ENCODE measurements around the gene GLIPR2. TPM values are rescaled to one million over a fixed set of nuclear protein-coding genes. Genes with fewer than 3 reads are reported as not detected.

Gene GLIPR2
- total RNA-seq, 1 donor from 2014 or later = 54.4 TPM

GRCh38 chr9:36141761-36142160, 5.2 kb downstream of the GLIPR2 start:
- H3K27ac ChIP-seq = peak overlapping the region; percentile 81 to 86
- no peaks in the 10 kb centered on the region for H3K27me3 ChIP-seq
- no peak for TF ChIP-seq CTCF (IDR thresholded peaks at IDR 0.05)
- no peaks in the 10 kb centered on the region for H3K9me3 ChIP-seq
- H3K36me3 ChIP-seq = no peaks in the 10 kb centered on the region
- DNase-seq (ENCODE audit: low spot score in 2 of 2) = no peak
- peaks cover 12 to 33% of the 10 kb centered on the region in 2 donors for H3K4me1 ChIP-seq
- no peak overlapping the region for H3K4me3 ChIP-seq
- intact Hi-C loops (cut with DNase I) = loop anchor here (1.0 to 5.0 kb wide), 2 partner anchors 25 to 116 kb away; partner anchors contain the start of gene GNE

GRCh38 chr9:36142510-36143244, 6.1 kb downstream of the GLIPR2 start:
- Histone ChIP-seq H3K4me1 (peaks cover 12 to 30% of the 10 kb centered on the region in 2 donors), H3K27ac (peak overlapping the region; percentile 81 to 86), H3K4me3 (peak overlapping the region; percentile 34 to 56), H3K27me3 (no peaks in the 10 kb centered on the region), H3K36me3 (no peaks in the 10 kb centered on the region), H3K9me3 (no peaks in the 10 kb centered on the region)
- DNase-seq (ENCODE audit: low spot score in 2 of 2) = no peak
- no peak for TF ChIP-seq CTCF (IDR thresholded peaks at IDR 0.05)
- intact Hi-C loops (cut with DNase I) = loop anchor here (5.0 kb wide), 1 partner anchor 115 kb away; the partner anchor contains the start of gene GNE

- Histone ChIP-seq H3K36me3 (no peaks in the 10 kb centered on the region), H3K9me3 (no peaks in the 10 kb centered on the region), H3K27me3 (no peaks in the 10 kb centered on the region), H3K4me3 (peak overlapping the region; percentile 34 to 56), H3K4me1 (peaks cover 17 to 34% of the 10 kb centered on the region in 2 donors), H3K27ac (peak overlapping the region; percentile 81 to 86)
- no peak for DNase-seq (ENCODE audit: low spot score in 2 of 2)
- TF ChIP-seq CTCF (IDR thresholded peaks at IDR 0.05) = no peak
- intact Hi-C loops (cut with DNase I) = loop anchor here (5.0 kb wide), 1 partner anchor 114 kb away; the partner anchor contains the start of gene GNE
Observed at GRCh38 chr9:36143245-36143641, 6.7 kb downstream of the GLIPR2 start.

- peaks cover 22 to 41% of the 10 kb centered on the region in 2 donors for H3K4me1 ChIP-seq
- TF ChIP-seq CTCF (IDR thresholded peaks at IDR 0.05) = no peak
- no peaks in the 10 kb centered on the region for H3K9me3 ChIP-seq
- no peaks in the 10 kb centered on the region for H3K36me3 ChIP-seq
- intact Hi-C loops (cut with DNase I) = loop anchor here (5.0 kb wide), 1 partner anchor 113 kb away; the partner anchor contains the start of gene GNE
- H3K4me3 ChIP-seq = no peak overlapping the region
- DNase-seq (ENCODE audit: low spot score in 2 of 2) = no peak
- H3K27me3 ChIP-seq = no peaks in the 10 kb centered on the region
- H3K27ac ChIP-seq = peak overlapping the region in 1 of 2 donors; percentile 19
Observed at GRCh38 chr9:36144309-36145232, 8.0 kb downstream of the GLIPR2 start.

- TF ChIP-seq CTCF (IDR thresholded peaks at IDR 0.05) = no peak
Observed at GRCh38 chr9:36145970-36146369, 9.4 kb downstream of the GLIPR2 start.

More at GRCh38 chr9:36145970-36146369, 9.4 kb downstream of the GLIPR2 start:
- peaks cover 22 to 38% of the 10 kb centered on the region in 2 donors for H3K4me1 ChIP-seq
- no peak for DNase-seq (ENCODE audit: low spot score in 2 of 2)
- H3K27me3 ChIP-seq = no peaks in the 10 kb centered on the region
- H3K36me3 ChIP-seq = no peaks in the 10 kb centered on the region
- intact Hi-C loops (cut with DNase I) = no loop called here
- no peak overlapping the region for H3K27ac ChIP-seq
- no peak overlapping the region for H3K4me3 ChIP-seq
- H3K9me3 ChIP-seq = no peaks in the 10 kb centered on the region
